Subcutaneous adipose tissue (tissue), 4 donors: ENCODE data around the gene NUMBL. TPM values are rescaled to one million over a fixed set of nuclear protein-coding genes. Genes with fewer than 3 reads are reported as not detected.

Experiments
- total RNA-seq, 4 donors: library from RNA; depleted of rRNA; stranded (reverse); fragments of >200 nt; gene quantifications; one replicate each; pipeline ENCODE4 v1.1.0, GENCODE V29; 2016
- TF ChIP-seq, protein P1 (sequence below): fragments of 450-650 bp; IDR thresholded peaks from one replicate; pipeline ENCODE4 v1.5.1; 2016; ENCODE audit warnings: low read depth, mild to moderate bottlenecking, control low read depth, antibody characterized with exemption, moderate library complexity

The NUMBL gene
- total RNA-seq, 4 donors from 2014 or later, result 20.7 to 58.4 (median 50.0) TPM

- TF ChIP-seq, protein P1, sequence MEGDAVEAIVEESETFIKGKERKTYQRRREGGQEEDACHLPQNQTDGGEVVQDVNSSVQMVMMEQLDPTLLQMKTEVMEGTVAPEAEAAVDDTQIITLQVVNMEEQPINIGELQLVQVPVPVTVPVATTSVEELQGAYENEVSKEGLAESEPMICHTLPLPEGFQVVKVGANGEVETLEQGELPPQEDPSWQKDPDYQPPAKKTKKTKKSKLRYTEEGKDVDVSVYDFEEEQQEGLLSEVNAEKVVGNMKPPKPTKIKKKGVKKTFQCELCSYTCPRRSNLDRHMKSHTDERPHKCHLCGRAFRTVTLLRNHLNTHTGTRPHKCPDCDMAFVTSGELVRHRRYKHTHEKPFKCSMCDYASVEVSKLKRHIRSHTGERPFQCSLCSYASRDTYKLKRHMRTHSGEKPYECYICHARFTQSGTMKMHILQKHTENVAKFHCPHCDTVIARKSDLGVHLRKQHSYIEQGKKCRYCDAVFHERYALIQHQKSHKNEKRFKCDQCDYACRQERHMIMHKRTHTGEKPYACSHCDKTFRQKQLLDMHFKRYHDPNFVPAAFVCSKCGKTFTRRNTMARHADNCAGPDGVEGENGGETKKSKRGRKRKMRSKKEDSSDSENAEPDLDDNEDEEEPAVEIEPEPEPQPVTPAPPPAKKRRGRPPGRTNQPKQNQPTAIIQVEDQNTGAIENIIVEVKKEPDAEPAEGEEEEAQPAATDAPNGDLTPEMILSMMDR, result no peak
These were observed 1.7 kb upstream of the NUMBL start for GRCh38 chr19:40692212-40692551.

DNA sequence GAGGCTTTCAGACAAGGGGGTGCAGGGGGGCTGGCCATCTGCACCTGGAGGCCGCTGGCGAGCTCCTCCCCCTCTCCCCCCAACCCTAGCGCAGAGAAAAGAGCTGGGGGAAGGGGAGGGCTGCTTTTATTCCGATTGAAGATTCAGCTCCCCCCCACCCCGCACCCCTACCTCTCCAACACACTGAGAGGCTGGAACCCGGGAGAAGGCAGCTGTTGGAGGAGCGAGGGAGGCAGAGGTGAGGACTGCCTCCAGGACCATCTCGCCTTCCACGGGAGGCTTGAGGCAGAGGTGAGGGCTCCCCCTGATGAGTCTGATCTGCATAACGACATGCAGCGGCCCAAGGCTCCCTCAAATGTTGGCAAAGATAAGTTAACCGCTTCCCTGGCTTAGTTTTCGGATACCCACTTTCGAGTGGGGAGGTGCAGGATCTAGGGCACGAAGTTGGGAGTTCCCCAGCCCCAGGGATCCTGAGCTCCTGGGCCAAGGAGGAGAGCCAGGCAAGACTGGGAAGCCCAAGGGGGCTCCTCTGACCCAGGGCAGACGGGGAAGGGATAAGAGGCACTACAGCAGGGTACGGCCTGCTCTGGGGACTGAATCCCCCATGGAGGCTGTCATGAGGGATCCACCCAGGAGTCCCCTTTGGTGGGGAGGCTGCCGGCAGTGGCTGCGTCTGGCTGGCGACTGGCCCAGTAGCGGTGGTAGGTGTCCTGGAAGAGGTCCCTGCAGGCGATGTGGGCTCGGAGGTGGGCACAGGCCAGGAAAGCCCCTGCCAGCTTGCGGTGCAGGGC lies 1.2 kb upstream of the NUMBL start:
- TF ChIP-seq, protein P1, result no peak

DNA sequence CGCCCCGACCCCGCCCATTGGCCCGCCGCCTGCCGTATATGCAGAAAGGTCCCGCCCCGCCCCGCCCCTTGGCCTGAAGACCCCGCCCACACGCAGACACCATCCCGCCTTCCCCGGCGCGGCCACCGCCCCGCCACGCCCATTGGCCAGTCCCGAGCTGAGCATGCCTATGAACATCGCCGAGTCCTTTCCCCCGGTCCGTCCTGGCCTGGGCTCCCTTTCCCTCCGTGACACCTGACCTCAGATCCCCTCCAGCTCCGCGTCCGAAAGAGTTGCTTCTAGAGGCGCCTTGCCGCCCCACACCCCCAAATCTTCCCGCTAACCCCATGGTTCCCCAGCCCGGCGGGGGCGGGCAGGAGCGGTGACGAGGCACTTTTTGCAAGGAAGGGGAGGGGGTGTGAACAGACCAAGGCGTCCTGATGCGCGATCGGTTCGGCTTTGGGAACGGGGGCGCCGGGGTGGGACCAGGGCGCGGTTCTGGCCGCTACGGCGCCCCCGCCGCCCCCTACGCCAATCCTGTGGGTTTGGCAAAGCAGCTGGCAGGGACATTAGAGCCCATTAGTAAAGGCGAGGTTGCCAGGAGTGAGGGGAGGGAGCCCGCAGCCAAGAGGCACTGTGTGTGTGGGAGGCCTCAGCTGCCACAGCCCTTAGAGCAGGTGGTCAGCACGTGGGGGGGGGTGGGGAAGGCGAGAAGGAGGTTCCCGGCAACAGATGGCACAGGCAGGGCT lies 406 bp upstream of the NUMBL start:
- TF ChIP-seq, protein P1, result no peak

DNA sequence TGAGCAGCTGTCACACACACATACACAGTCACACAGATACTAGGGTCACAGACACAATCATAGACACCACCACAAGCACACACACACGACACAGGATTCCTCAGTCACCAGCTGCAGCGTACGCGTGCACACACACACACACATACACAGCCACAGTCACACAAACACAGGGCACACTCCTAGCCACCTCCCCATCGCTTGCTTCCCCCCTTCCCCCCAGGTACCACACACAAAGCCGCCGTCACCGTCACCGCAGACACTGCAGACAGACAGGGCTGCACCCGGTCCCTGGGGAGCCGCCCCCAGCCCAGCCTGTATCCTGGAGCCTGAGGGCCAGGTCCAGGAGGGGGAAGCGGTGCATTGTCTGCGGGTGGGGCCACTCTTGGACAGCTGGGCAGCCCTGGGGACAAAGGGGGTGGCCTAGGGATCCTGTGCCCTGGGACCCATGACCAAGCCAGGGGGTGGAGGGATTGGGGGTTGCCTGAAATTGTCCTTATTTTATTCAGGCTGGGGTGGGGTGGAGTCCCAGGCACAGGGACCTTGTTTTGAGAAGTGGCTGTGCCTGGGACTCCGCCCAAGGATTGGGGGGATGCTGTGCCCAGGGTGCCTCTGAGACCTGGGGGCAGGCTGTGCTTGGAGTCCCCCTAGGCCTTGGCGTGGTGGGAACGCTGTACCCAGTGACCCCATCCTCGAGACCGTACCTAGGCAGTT lies 957 bp downstream of the NUMBL start:
- TF ChIP-seq, protein P1, result no peak

GRCh38 chr19:40688987-40689338 lies 1.5 kb downstream of the NUMBL start:
- TF ChIP-seq, protein P1, result no peak

DNA sequence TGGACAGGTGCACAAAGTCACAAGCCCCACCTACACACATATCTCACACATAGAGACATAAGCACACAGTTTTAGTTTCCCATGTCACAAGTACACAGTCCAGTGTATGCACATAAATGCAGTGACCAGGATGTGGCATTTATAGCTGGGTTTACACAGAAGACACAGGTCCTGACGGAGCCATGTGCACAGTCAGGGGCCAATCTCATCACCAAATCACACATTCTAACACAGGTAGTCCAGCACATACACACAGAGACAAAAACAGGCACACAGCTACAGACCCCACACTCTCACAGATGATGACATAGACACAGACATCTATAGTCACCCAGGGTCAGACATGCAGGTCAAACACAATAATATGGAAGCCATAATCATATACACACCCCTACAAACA lies 2.1 kb downstream of the NUMBL start:
- TF ChIP-seq, protein P1, result no peak

- TF ChIP-seq, protein P1, result no peak
These were observed 2.9 kb downstream of the NUMBL start for GRCh38 chr19:40687525-40688016.
